Adipocyte (in vitro differentiated cells): ENCODE measurements around the gene CDCA8.
"Not testable (repeated sequence)": the region's sequence is repeated elsewhere in the genome, so short reads cannot be mapped to it uniquely, and the experiment has no call there.

Experiments
- DNase-seq: peaks from one replicate; pipeline ENCODE4 v3.0.0-alpha.2; 2015; ENCODE audit warnings: low read depth
- H3K27me3 ChIP-seq: replicated peaks from 2 replicates; pipeline ENCODE4 v1.7.0; 2013; ENCODE audit warnings: mild to moderate bottlenecking, low read length, moderate library complexity; ENCODE audit not compliant: control insufficient read depth, insufficient read depth
- H3K36me3 ChIP-seq: 2 replicates; pipeline ENCODE4 v1.7.0; 2013; ENCODE audit warnings: low read length, mild to moderate bottlenecking, moderate library complexity; ENCODE audit not compliant: control insufficient read depth, insufficient read depth, severe bottlenecking
- H3K4me1 ChIP-seq: 2 replicates; pipeline ENCODE4 v1.7.0; 2013; ENCODE audit warnings: mild to moderate bottlenecking, low read length, moderate library complexity; ENCODE audit not compliant: control insufficient read depth, insufficient read depth
- H3K4me3 ChIP-seq: 2 replicates; pipeline ENCODE4 v1.7.0; 2013; ENCODE audit warnings: mild to moderate bottlenecking, low read length, moderate library complexity
- H3K9ac ChIP-seq: 2 replicates; pipeline ENCODE4 v1.7.0; 2013; ENCODE audit warnings: mild to moderate bottlenecking, low read length, moderate library complexity
- H3K9me3 ChIP-seq: 2 replicates; pipeline ENCODE4 v1.7.0; 2013; ENCODE audit warnings: mild to moderate bottlenecking, low read length, moderate library complexity; ENCODE audit not compliant: control insufficient read depth

Gene CDCA8

DNA sequence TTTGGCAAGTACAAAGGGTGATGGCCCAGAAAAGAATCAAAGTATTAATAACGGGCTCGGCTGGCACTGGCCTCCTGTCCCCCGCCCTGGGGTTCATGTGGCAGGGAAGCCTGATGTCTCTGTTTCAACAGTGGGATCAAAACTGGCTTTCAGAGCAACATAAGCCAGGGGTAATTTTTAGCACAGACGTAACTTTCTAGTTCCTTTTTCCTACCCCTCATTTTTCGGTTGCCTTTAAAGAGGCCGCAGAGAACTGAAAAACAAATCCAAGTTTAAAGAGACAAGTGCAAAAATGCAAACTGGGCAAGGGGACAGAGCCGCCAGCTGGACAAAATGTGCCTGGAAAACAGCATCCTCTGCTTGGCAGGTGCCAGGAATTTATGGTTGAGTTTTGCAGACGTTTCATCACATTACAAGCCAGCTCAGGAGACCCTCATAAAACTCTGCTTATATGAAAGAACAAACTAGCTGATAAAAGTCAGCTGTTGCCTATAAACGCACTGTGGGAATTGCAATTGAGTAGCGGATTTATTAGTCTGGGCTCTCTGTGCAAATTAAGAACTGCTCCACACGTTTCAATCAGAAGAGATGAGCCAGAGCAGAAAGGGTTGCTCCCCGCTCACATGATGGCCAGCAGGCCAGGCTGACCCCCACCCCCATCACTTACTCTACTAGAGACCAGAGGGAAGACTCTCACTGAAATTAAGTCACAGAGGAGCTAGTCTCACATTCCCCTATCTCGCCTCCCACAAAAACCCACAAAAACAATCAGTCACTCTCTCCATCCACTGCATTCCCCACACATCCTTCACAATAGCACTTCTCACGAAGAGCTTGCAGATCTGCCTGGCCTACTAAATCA is 15.8 kb upstream of the CDCA8 start:
- peaks cover 7% of the 10 kb centered on the region for H3K36me3 ChIP-seq

DNA sequence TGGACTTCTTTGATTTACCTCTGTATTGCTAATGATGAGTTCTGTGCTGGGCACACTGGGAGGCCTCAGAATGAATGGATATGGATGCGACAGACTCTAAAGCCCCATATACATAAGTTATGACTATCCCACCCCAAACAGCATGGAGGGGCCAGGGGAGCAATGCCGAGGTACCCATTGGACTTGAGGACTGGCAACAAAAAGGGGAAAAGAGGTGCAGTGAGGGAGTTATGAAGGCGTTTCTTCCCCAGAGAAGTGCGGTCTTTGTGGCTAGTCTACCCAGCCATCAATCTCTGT is 15.2 kb upstream of the CDCA8 start:
- Histone ChIP-seq H3K9me3 (no peaks in the 10 kb centered on the region), H3K36me3 (peaks cover 11% of the 10 kb centered on the region), H3K27me3 (peaks cover 22% of the 10 kb centered on the region), H3K4me3 (no peak overlapping the region), H3K4me1 (peaks cover 7% of the 10 kb centered on the region), H3K9ac (no peak overlapping the region)
- DNase-seq = no peak

More for the DNA sequence above, 15.8 kb upstream of the CDCA8 start:
- Histone ChIP-seq H3K9ac (no peak overlapping the region), H3K27me3 (peaks cover 25% of the 10 kb centered on the region), H3K4me1 (peaks cover 7% of the 10 kb centered on the region), H3K9me3 (no peaks in the 10 kb centered on the region), H3K4me3 (no peak overlapping the region)
- no peak for DNase-seq

DNA sequence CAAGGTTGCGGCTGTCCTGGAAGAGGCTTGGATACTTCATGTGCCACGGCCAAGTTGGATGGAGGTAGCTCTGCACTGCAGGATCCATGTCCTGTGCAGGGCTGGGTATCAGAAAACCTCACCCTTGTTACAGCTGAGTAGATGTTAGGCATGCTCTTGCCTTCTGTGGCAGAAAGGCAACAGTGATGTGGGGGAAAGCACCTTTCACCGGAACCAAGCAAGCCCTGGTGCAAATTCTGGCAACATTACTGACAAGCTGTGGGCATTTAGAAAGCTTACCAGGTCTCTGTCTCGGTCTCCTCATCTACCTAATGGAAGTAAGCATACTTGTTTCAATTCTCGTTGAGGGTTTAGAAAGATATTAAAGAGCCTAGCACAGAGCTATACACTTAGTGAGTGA is 14.5 kb upstream of the CDCA8 start:
- DNase-seq = no peak
- Histone ChIP-seq H3K36me3 (peaks cover 16% of the 10 kb centered on the region), H3K9me3 (no peaks in the 10 kb centered on the region), H3K4me3 (no peak overlapping the region), H3K4me1 (peaks cover 7% of the 10 kb centered on the region), H3K9ac (no peak overlapping the region), H3K27me3 (peaks cover 15% of the 10 kb centered on the region)

DNA sequence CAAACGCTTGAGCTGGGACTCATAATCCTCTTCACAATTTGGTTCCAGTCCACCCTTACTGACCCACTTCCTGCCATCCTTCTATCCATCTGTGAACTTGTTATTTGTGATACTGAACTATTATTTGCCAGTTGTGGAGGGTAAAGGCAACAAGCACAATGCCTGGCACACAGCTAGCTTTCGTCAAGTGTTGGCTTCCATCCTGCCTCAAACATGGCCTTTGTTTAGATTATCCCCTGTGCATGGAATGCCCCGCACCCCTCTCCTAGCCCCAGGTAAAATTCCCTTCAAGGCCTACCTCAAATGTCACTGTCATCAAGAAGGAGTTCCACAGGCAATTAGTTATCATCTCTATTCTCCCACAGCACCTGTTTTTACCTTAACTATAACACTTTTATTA is 11.4 kb upstream of the CDCA8 start:
- Histone ChIP-seq H3K36me3 (peaks cover 42% of the 10 kb centered on the region), H3K9me3 (no peaks in the 10 kb centered on the region), H3K27me3 (no peaks in the 10 kb centered on the region)

DNA sequence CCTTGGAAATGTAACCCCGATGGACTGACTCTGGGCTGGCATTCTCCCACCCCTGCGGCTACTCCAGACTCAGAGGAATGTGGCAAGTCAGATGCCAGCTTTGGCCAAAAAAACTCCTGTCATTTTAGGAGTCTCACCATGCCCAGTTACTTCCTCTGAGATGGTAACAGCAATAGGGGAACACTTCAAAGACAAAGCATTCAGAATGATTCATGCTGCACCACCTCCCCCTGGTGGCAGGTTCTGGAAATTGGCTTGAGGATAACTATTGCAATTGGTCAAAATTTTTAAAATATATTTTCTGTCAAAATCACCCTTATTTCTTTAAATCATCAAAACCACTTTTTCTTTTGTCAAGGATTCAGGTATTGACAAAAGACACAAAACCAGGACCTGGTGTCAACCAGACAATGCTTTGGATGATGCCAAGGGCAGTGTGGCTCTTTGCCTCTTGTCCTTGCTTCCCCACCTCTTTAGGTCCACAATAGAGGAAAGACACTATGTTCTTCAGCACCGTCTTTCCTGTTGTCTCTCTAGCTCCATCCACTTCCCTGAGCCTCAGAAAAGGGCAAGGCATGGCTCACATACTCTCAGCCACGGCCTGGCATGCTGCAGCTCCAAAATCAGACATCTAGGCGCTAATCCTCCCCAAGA is 9.9 kb upstream of the CDCA8 start:
- Histone ChIP-seq H3K36me3 (peaks cover 52% of the 10 kb centered on the region), H3K27me3 (no peaks in the 10 kb centered on the region), H3K4me3 (no peak overlapping the region), H3K9ac (no peak overlapping the region), H3K9me3 (no peaks in the 10 kb centered on the region), H3K4me1 (no peaks in the 10 kb centered on the region)
- DNase-seq = peak; percentile 90

More for the DNA sequence above, 11.4 kb upstream of the CDCA8 start:
- Histone ChIP-seq H3K9ac (no peak overlapping the region), H3K4me1 (peaks cover 7% of the 10 kb centered on the region), H3K4me3 (no peak overlapping the region)
- no peak for DNase-seq

DNA sequence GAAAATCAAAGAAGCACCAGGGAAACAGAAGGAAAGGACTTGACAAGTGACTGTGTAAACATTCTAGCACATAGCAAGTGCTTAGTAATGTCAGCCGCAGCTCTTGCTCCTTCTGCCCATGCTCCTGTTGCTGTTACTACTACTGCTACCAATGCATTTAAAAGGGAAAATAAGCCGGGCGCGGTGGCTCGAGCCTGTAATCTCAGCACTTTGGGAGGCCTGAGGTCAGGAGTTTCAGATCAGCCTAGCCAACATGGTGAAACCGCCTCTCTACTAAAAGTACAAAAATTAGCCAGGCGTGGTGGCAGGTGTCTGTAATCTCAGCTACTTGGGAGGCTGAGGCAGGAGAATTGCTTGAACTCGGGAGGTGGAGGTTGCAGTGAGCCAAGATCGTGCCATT is 8.1 kb upstream of the CDCA8 start:
- H3K27me3 ChIP-seq, H3K9me3 ChIP-seq, DNase-seq, H3K4me1 ChIP-seq, H3K4me3 ChIP-seq, H3K9ac ChIP-seq: not testable (repeated sequence)
- H3K36me3 ChIP-seq = peaks cover 52% of the 10 kb centered on the region

DNA sequence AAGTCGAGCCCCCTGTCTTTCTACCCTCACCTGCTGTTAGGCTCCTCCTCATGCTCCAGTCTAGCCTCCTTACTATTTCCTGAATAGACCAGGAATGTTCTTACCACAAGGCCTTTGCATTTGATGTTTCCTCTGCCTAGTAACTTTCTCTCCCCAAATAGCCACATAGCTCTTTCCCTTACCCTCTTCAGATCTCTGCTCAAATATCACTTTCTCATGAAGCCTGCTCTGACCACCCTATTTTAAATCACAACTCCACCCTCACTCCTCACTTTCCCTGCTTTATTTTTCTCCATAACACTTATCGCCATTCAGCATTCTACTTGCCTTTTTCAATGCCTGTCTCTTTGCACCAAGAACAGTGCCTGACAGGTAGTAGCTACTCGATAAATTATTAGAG is 6.6 kb upstream of the CDCA8 start:
- no peak for DNase-seq
- Histone ChIP-seq H3K27me3 (no peaks in the 10 kb centered on the region), H3K4me1 (peaks cover 10% of the 10 kb centered on the region), H3K36me3 (peaks cover 52% of the 10 kb centered on the region), H3K9me3 (no peaks in the 10 kb centered on the region), H3K4me3 (no peak overlapping the region), H3K9ac (no peak overlapping the region)

DNA sequence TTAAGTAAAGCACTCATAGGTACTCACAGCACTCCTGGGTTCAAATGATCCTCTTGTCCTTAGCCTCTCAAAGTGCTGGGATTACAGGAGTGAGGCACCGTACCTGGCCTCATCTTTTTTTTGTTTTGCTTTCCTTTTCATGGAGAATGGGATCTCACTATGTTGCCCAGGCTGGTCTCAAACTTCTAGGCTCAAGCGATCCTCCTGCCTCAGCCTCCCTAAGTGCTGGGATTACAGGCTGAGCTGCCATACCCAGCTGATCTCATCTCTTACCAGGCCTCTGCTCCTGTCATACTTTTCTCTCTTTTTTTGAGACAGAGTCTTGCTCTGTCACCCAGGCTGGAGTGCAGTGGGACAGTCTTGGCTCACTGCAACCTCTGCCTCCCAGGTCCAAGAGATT is 4.6 kb upstream of the CDCA8 start:
- not testable (repeated sequence) for H3K9me3 ChIP-seq, H3K9ac ChIP-seq, DNase-seq, H3K27me3 ChIP-seq, H3K4me3 ChIP-seq
- Histone ChIP-seq H3K4me1 (peaks cover 21% of the 10 kb centered on the region), H3K36me3 (peaks cover 36% of the 10 kb centered on the region)

DNA sequence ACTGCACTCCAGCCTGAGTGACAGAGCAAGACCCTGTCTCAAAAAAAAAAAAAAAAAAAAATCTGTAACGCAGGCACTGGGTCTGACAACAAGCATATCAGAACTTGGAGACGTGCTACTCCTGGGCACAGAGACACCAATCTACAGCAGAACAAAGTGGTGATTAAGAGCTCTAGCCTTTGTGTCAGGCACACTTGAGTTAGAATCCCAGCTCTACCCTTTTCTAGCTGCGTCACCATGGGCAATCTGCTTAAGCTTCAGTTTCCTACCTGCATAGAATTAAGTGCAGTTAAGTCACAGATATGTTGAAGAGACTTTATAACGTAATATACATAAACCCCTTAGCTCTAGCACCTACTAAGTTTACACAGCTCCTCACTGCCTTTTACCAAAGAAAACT is 3.4 kb upstream of the CDCA8 start:
- no peaks in the 10 kb centered on the region for H3K9me3 ChIP-seq
- H3K9ac ChIP-seq = peak overlapping the region; percentile 93
- peak overlapping the region; percentile 99 for H3K4me3 ChIP-seq
- no peak for DNase-seq
- peaks cover 25% of the 10 kb centered on the region for H3K36me3 ChIP-seq
- H3K4me1 ChIP-seq = peaks cover 23% of the 10 kb centered on the region
- H3K27me3 ChIP-seq = no peaks in the 10 kb centered on the region

DNA sequence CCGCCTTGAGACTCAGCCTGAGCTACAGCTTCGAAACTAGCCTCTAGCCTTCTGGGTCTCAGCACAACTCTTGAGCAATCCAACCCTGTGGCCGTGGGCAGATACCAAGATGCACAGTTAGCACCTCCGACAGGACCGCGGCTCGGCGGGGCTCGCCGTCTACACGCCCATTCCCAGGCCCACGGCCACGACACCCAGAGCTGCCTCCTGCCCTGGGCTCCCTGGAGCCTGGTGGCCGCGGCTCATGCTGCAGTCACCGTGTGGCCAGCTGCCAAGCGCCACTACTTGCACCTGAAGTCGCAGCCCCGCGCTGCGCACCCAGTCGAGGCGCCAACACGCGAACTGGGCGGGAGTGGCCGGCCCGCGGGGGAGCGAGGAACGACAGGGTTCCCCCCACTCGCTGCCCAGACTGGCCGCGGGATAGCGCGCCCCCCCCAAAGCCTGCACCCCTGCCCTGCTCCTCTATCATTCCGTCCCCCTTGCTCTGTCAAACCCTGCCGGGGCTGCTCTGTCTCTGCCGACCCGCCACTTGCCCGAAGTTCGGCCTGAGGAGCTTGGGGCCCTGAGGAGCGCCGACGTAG is 729 bp upstream of the CDCA8 start:
- H3K36me3 ChIP-seq = peaks cover 3% of the 10 kb centered on the region
- H3K9me3 ChIP-seq = no peaks in the 10 kb centered on the region
- peaks cover 23% of the 10 kb centered on the region for H3K4me1 ChIP-seq
- no peaks in the 10 kb centered on the region for H3K27me3 ChIP-seq
- peak; percentile 56 for DNase-seq
- H3K9ac ChIP-seq = peak overlapping the region; percentile 97
- peak overlapping the region; percentile 99 for H3K4me3 ChIP-seq

DNA sequence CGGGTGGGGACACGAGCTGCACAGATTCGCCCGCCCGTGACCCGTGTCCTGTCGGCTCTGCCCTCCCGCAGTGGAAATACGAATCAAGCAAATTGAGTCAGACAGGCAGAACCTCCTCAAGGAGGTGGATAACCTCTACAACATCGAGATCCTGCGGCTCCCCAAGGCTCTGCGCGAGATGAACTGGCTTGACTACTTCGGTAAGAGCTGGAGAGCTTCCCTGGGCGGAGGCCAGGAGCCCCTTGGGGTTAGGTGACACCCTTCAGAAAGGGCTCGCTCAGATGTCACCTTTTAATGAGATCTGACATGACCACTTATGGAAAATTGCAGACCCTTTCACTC is 489 bp downstream of the CDCA8 start:
- Histone ChIP-seq H3K9ac (peak overlapping the region; percentile 82), H3K36me3 (no peaks in the 10 kb centered on the region), H3K27me3 (no peaks in the 10 kb centered on the region), H3K4me1 (peaks cover 23% of the 10 kb centered on the region), H3K4me3 (peak overlapping the region; percentile 99), H3K9me3 (no peaks in the 10 kb centered on the region)
- DNase-seq = no peak
